ENCODE results near the gene OR5AU1. TPM values are rescaled to one million over a fixed set of nuclear protein-coding genes. Genes with fewer than 3 reads are reported as not detected.

Gene OR5AU1
- total RNA-seq, 3 donors from 2014 or later = not detected

- intact Hi-C loops (cut with DNase I, micrococcal nuclease) = no loop called here
- no peak for ATAC-seq
- no peak for TF ChIP-seq CTCF (IDR thresholded peaks at IDR 0.05)
- Histone ChIP-seq H3K9me3 (no peaks in the 10 kb centered on the region), H3K4me1 (ENCODE audit: low read depth) (no peaks in the 10 kb centered on the region), H3K4me3 (no peak overlapping the region), H3K36me3 (ENCODE audit: low read depth) (no peaks in the 10 kb centered on the region)
- DNase-seq = no peak
Observed at GRCh38 chr14:21118933-21119332, 36.9 kb downstream of the OR5AU1 start.

- Histone ChIP-seq H3K4me3 (no peak overlapping the region), H3K9me3 (no peaks in the 10 kb centered on the region), H3K4me1 (ENCODE audit: low read depth) (no peaks in the 10 kb centered on the region), H3K36me3 (ENCODE audit: low read depth) (no peaks in the 10 kb centered on the region)
- TF ChIP-seq CTCF (IDR thresholded peaks at IDR 0.05) = no peak
- ATAC-seq (no peak), DNase-seq (no peak)
- intact Hi-C loops (cut with DNase I, micrococcal nuclease) = no loop called here
Observed at GRCh38 chr14:21113369-21113768, 42.5 kb downstream of the OR5AU1 start.

GRCh38 chr14:21112255-21112654, 43.6 kb downstream of the OR5AU1 start:
- Histone ChIP-seq H3K36me3 (ENCODE audit: low read depth) (no peaks in the 10 kb centered on the region), H3K4me3 (no peak overlapping the region), H3K9me3 (no peaks in the 10 kb centered on the region), H3K4me1 (ENCODE audit: low read depth) (peaks cover 4% of the 10 kb centered on the region)
- no peak for DNase-seq
- intact Hi-C loops (cut with DNase I, micrococcal nuclease) = no loop called here
- TF ChIP-seq CTCF (IDR thresholded peaks at IDR 0.05) = no peak
- no peak for ATAC-seq

GRCh38 chr14:21109377-21110138, 46.3 kb downstream of the OR5AU1 start:
- Histone ChIP-seq H3K4me1 (ENCODE audit: low read depth) (peaks cover 29% of the 10 kb centered on the region), H3K36me3 (ENCODE audit: low read depth) (no peaks in the 10 kb centered on the region), H3K9me3 (no peaks in the 10 kb centered on the region), H3K4me3 (no peak overlapping the region)
- ATAC-seq = no peak
- intact Hi-C loops (cut with DNase I, micrococcal nuclease) = loop anchor here in 1 of 2 donors (10.0 kb wide), 1 partner anchor 425 kb away; the partner anchor contains the start of genes ANG and RNASE4
- no peak for DNase-seq
- TF ChIP-seq CTCF (IDR thresholded peaks at IDR 0.05) = no peak

GRCh38 chr14:21108791-21109190, 47.1 kb downstream of the OR5AU1 start:
- Histone ChIP-seq H3K4me3 (no peak overlapping the region), H3K4me1 (ENCODE audit: low read depth) (peaks cover 32% of the 10 kb centered on the region), H3K9me3 (no peaks in the 10 kb centered on the region), H3K36me3 (ENCODE audit: low read depth) (no peaks in the 10 kb centered on the region)
- intact Hi-C loops (cut with DNase I, micrococcal nuclease) = loop anchor here in 1 of 2 donors (10.0 kb wide), 1 partner anchor 424 kb away; the partner anchor contains the start of genes ANG and RNASE4
- ATAC-seq = no peak
- TF ChIP-seq CTCF (IDR thresholded peaks at IDR 0.05) = no peak
- peak in 1 of 3 donors; percentile 13 for DNase-seq

All from mucosa of descending colon (tissue), 3 donors.